ENCODE results near the gene BCL7B.

Gene BCL7B

GRCh38 chr7:73518470-73518869 lies 39.0 kb downstream of the BCL7B start:
- H3K27ac ChIP-seq (ENCODE audit: low read depth, low read length), result no peak overlapping the region
- H3K9me3 ChIP-seq (ENCODE audit: insufficient read depth, low read length), result no peaks in the 10 kb centered on the region
- H3F3A ChIP-seq (ENCODE audit: insufficient read depth), result peaks cover 9% of the 10 kb centered on the region; the same call in 1 of the 2 replicates
- H4K20me1 ChIP-seq (ENCODE audit: low read depth, low read length), result peaks cover 28% of the 10 kb centered on the region
- H3K27me3 ChIP-seq (ENCODE audit: low read length), result no peaks in the 10 kb centered on the region
- H3K4me2 ChIP-seq (ENCODE audit: low read depth, low read length, poor library complexity, severe bottlenecking), result peak overlapping the region; percentile 92
- peak overlapping the region; percentile 99; the same call in 1 of the 2 replicates for H3K9ac ChIP-seq (ENCODE audit: low read length)
- no peaks in the 10 kb centered on the region for H3K9me2 ChIP-seq (replicated peaks; ENCODE audit: insufficient read depth, low read length)
- H3K4me3 ChIP-seq (ENCODE audit: insufficient read depth, low read length, poor library complexity, severe bottlenecking), result peak overlapping the region; percentile 72
- TF ChIP-seq EZH2phosphoT487 (conservative IDR thresholded peaks at IDR 0.05; ENCODE audit: low read length) (no peak), CTCF (IDR thresholded peaks at IDR 0.05; ENCODE audit: insufficient read depth, low read length, poor library complexity, severe bottlenecking) (no peak)
- H3K79me2 ChIP-seq (ENCODE audit: insufficient read depth, low read length), result peaks cover 86% of the 10 kb centered on the region
- no peak overlapping the region for H2AFZ ChIP-seq (ENCODE audit: low read depth, low read length, severe bottlenecking)
- H3K36me3 ChIP-seq (ENCODE audit: low read length), result peaks cover 43% of the 10 kb centered on the region

- peaks cover 37% of the 10 kb centered on the region for H4K20me1 ChIP-seq (ENCODE audit: low read depth, low read length)
- H3K9ac ChIP-seq (ENCODE audit: low read length), result no peak overlapping the region
- no peak overlapping the region for H2AFZ ChIP-seq (ENCODE audit: low read depth, low read length, severe bottlenecking)
- H3F3A ChIP-seq (ENCODE audit: insufficient read depth), result peaks cover 5% of the 10 kb centered on the region
- H3K9me3 ChIP-seq (ENCODE audit: insufficient read depth, low read length), result no peaks in the 10 kb centered on the region
- no peak for TF ChIP-seq CTCF (IDR thresholded peaks at IDR 0.05; ENCODE audit: insufficient read depth, low read length, poor library complexity, severe bottlenecking)
- TF ChIP-seq EZH2phosphoT487 (conservative IDR thresholded peaks at IDR 0.05; ENCODE audit: low read length), result no peak
- H3K36me3 ChIP-seq (ENCODE audit: low read length), result peaks cover 52% of the 10 kb centered on the region
- H3K4me3 ChIP-seq (ENCODE audit: insufficient read depth, low read length, poor library complexity, severe bottlenecking), result no peak overlapping the region
- no peak overlapping the region for H3K27ac ChIP-seq (ENCODE audit: low read depth, low read length)
- peaks cover 93% of the 10 kb centered on the region for H3K79me2 ChIP-seq (ENCODE audit: insufficient read depth, low read length)
- no peaks in the 10 kb centered on the region for H3K9me2 ChIP-seq (replicated peaks; ENCODE audit: insufficient read depth, low read length)
- H3K4me2 ChIP-seq (ENCODE audit: low read depth, low read length, poor library complexity, severe bottlenecking), result peak overlapping the region; percentile 4
- no peaks in the 10 kb centered on the region for H3K27me3 ChIP-seq (ENCODE audit: low read length)
These were observed 40.1 kb downstream of the BCL7B start for GRCh38 chr7:73517241-73517995.

GRCh38 chr7:73515178-73515577 lies 42.3 kb downstream of the BCL7B start:
- Histone ChIP-seq H3K4me3 (ENCODE audit: insufficient read depth, low read length, poor library complexity, severe bottlenecking) (no peak overlapping the region), H3K9ac (ENCODE audit: low read length) (no peak overlapping the region), H3F3A (ENCODE audit: insufficient read depth) (no peaks in the 10 kb centered on the region; the same call in none of the 2 replicates), H3K36me3 (ENCODE audit: low read length) (peaks cover 62% of the 10 kb centered on the region), H3K27me3 (ENCODE audit: low read length) (no peaks in the 10 kb centered on the region), H3K79me2 (ENCODE audit: insufficient read depth, low read length) (peaks cover 99% of the 10 kb centered on the region), H3K9me2 (replicated peaks; ENCODE audit: insufficient read depth, low read length) (no peaks in the 10 kb centered on the region), H3K27ac (ENCODE audit: low read depth, low read length) (no peak overlapping the region), H3K9me3 (ENCODE audit: insufficient read depth, low read length) (no peaks in the 10 kb centered on the region), H2AFZ (ENCODE audit: low read depth, low read length, severe bottlenecking) (no peak overlapping the region), H4K20me1 (ENCODE audit: low read depth, low read length) (peaks cover 46% of the 10 kb centered on the region), H3K4me2 (ENCODE audit: low read depth, low read length, poor library complexity, severe bottlenecking) (no peak overlapping the region)
- TF ChIP-seq EZH2phosphoT487 (conservative IDR thresholded peaks at IDR 0.05; ENCODE audit: low read length) (no peak), CTCF (IDR thresholded peaks at IDR 0.05; ENCODE audit: insufficient read depth, low read length, poor library complexity, severe bottlenecking) (no peak)
